Prostate gland (tissue), 2 donors: ENCODE measurements around the gene PCP4. TPM values are rescaled to one million over a fixed set of nuclear protein-coding genes. Genes with fewer than 3 reads are reported as not detected.

Experiments used
- DNase-seq: peaks from one replicate; pipeline ENCODE4 v3.0.0-alpha.2; 2019; ENCODE audit warnings: low spot score
- H3K27ac ChIP-seq, 2 donors: fragments of 200-600 bp; sonication (generic); 2 replicates each; pipeline ENCODE4 v1.5.1; 2017 to 2019
- H3K27me3 ChIP-seq: fragments of 200-600 bp; sonication (generic); replicated peaks from 2 replicates; pipeline ENCODE4 v1.5.1; 2019; ENCODE audit not compliant: insufficient read depth
- H3K36me3 ChIP-seq, 2 donors: fragments of 200-600 bp; sonication (generic); 1 replicate in 1 of 2; 2 replicates in 1 of 2; pipeline versions ENCODE4 v1.5.1 to v1.8.1; 2017 to 2019
- H3K4me1 ChIP-seq: fragments of 200-600 bp; sonication (generic); replicated peaks from 2 replicates; pipeline ENCODE4 v1.5.1; 2019
- H3K4me3 ChIP-seq, 2 donors: fragments of 200-600 bp; sonication (generic); 2 replicates each; pipeline ENCODE4 v1.5.1; 2017 to 2019
- H3K9me3 ChIP-seq: fragments of 200-600 bp; sonication (generic); 2 replicates; pipeline ENCODE4 v1.5.1; 2017
- CTCF ChIP-seq, 4 experiments: fragments of 200-600 bp in 2 of 4; fragments of 450-650 bp in 2 of 4; sonication (generic) in 2 of 4; IDR thresholded peaks; 1 replicate in 3 of 4; 2 replicates in 1 of 4; pipeline ENCODE4 v1.5.1; 2016 to 2019; ENCODE audit warnings: antibody characterized with exemption in 4 of 4, mild to moderate bottlenecking in 2 of 4, moderate library complexity in 2 of 4
- POLR2A ChIP-seq: fragments of 450-650 bp; IDR thresholded peaks from one replicate; pipeline ENCODE4 v1.6.1; 2016; ENCODE audit warnings: antibody characterized with exemption, mild to moderate bottlenecking
- POLR2AphosphoS5 ChIP-seq: sonication (generic); formaldehyde crosslinking; IDR thresholded peaks from one replicate; pipeline ENCODE4 v1.6.1; 2017; ENCODE audit warnings: antibody characterized with exemption
- WGBS: methylation state at CpG from one replicate; pipeline ENCODE4 v1.1.5; 2018; 5-methylcytosine and 5-hydroxymethylcytosine counted together
- intact Hi-C: fragments of 100-400 bp; cut with DNase I; formaldehyde crosslinking; loops from one replicate; pipeline ENCODE4 v1.14.2; 2022
- total RNA-seq, 2 donors: library from RNA; depleted of rRNA; stranded (reverse); fragments of >200 nt; gene quantifications; one replicate each; pipeline ENCODE4 v1.1.0, GENCODE V29; 2016

The PCP4 gene
- 10 to 100 TPM; 33.9 to 71.9 TPM for total RNA-seq

GRCh38 chr21:39867198-39867650 is at the start of gene PCP4:
Gene PCP4, plus strand, starts transcription at chr21:39867438. Its CDS starts 64 bp downstream, at chr21:39867502.
- H3K4me3 ChIP-seq = peak within 1 kb of the TSS; percentile 5 to 7
- no peaks in the 10 kb centered on the region for H3K27me3 ChIP-seq
- DNase-seq = peak; percentile 58
- TF ChIP-seq POLR2AphosphoS5 (peak; percentile 59), POLR2A (no peak), CTCF (IDR thresholded peaks at IDR 0.05) (peak; percentile 67 to 83 (median 80))
- no peaks in the 10 kb centered on the region for H3K36me3 ChIP-seq
- peak within 1 kb of the TSS; percentile 46 to 52 for H3K27ac ChIP-seq
- 4% methylated on average over 14 of the region's 14 CpGs for WGBS
- H3K9me3 ChIP-seq = no peaks in the 10 kb centered on the region
- intact Hi-C loops = loop anchor here (1.0 to 5.0 kb wide), 4 partner anchors 78 to 253 kb away; no protein-coding TSS in a partner anchor
- no peaks in the 10 kb centered on the region for H3K4me1 ChIP-seq

GRCh38 chr21:39818557-39818956 is 48.7 kb upstream of the PCP4 start:
- Histone ChIP-seq H3K36me3 (no peaks in the 10 kb centered on the region), H3K27ac (no peak overlapping the region), H3K4me3 (no peak overlapping the region), H3K27me3 (no peaks in the 10 kb centered on the region), H3K4me1 (no peaks in the 10 kb centered on the region), H3K9me3 (no peaks in the 10 kb centered on the region)
- WGBS = 87% methylated on average over 2 of the region's 2 CpGs
- DNase-seq = no peak
- TF ChIP-seq POLR2A (no peak), POLR2AphosphoS5 (no peak), CTCF (IDR thresholded peaks at IDR 0.05) (no peak)
- intact Hi-C loops = no loop called here

GRCh38 chr21:39822042-39822441 is 45.2 kb upstream of the PCP4 start:
- Histone ChIP-seq H3K27ac (no peak overlapping the region), H3K4me3 (no peak overlapping the region), H3K36me3 (no peaks in the 10 kb centered on the region), H3K4me1 (no peaks in the 10 kb centered on the region), H3K27me3 (no peaks in the 10 kb centered on the region), H3K9me3 (no peaks in the 10 kb centered on the region)
- no peak for DNase-seq
- intact Hi-C loops = no loop called here
- TF ChIP-seq POLR2A (no peak), POLR2AphosphoS5 (no peak), CTCF (IDR thresholded peaks at IDR 0.05) (no peak)
- 83% methylated on average over 3 of the region's 3 CpGs for WGBS

GRCh38 chr21:39825250-39825649 is 42.0 kb upstream of the PCP4 start:
- no peak overlapping the region for H3K4me3 ChIP-seq
- H3K27me3 ChIP-seq = no peaks in the 10 kb centered on the region
- H3K27ac ChIP-seq = no peak overlapping the region
- intact Hi-C loops = no loop called here
- H3K9me3 ChIP-seq = no peaks in the 10 kb centered on the region
- TF ChIP-seq POLR2AphosphoS5 (no peak), POLR2A (no peak), CTCF (IDR thresholded peaks at IDR 0.05) (no peak)
- H3K4me1 ChIP-seq = no peaks in the 10 kb centered on the region
- no peak for DNase-seq
- 79% methylated on average over 1 of the region's 1 CpG for WGBS
- H3K36me3 ChIP-seq = no peaks in the 10 kb centered on the region

- WGBS = 93% methylated on average over 4 of the region's 4 CpGs
- intact Hi-C loops = no loop called here
- Histone ChIP-seq H3K4me3 (no peak overlapping the region), H3K36me3 (no peaks in the 10 kb centered on the region), H3K9me3 (no peaks in the 10 kb centered on the region), H3K27me3 (no peaks in the 10 kb centered on the region), H3K27ac (no peak overlapping the region), H3K4me1 (no peaks in the 10 kb centered on the region)
- DNase-seq = no peak
- TF ChIP-seq POLR2A = no peak
- no peak for TF ChIP-seq POLR2AphosphoS5
- no peak for TF ChIP-seq CTCF (IDR thresholded peaks at IDR 0.05)
Measured at GRCh38 chr21:39834543-39834942, 32.7 kb upstream of the PCP4 start.
